GM23248 (cell line): ENCODE measurements around the gene JARID2.

ENCODE experiments used
- EZH2 ChIP-seq: fragments of 200-600 bp; sonication (generic); IDR thresholded peaks from 2 replicates; pipeline ENCODE4 v1.6.1; 2018; ENCODE audit warnings: antibody characterized with exemption, mild to moderate bottlenecking; ENCODE audit not compliant: insufficient read depth, poor library complexity, severe bottlenecking
- EZH2phosphoT487 ChIP-seq: fragments of 200-600 bp; sonication (generic); IDR thresholded peaks from 2 replicates; pipeline ENCODE4 v1.6.1; 2018; ENCODE audit warnings: antibody characterized with exemption, moderate library complexity, mild to moderate bottlenecking, low read depth; ENCODE audit not compliant: insufficient read depth

- no peak for TF ChIP-seq EZH2
- TF ChIP-seq EZH2phosphoT487: no peak
Observed at GRCh38 chr6:15343490-15344191, 97.8 kb downstream of the JARID2 start.
